OCI-LY1 (cell line): ENCODE data around the gene TAS2R20.

Experiments
- H2AFZ ChIP-seq: fragments of 200-600 bp; sonication (generic), shearing (Covaris generic); 2 replicates; pipeline ENCODE4 v1.6.0; 2014; ENCODE audit warnings: antibody characterized with exemption, mild to moderate bottlenecking, low read length
- H3F3A ChIP-seq: fragments of 200-600 bp; sonication (generic), shearing (Covaris generic); 2 replicates; pipeline ENCODE4 v1.6.0; 2014; ENCODE audit warnings: mild to moderate bottlenecking, antibody characterized with exemption, low read length, moderate library complexity; ENCODE audit not compliant: insufficient read depth
- H3K27ac ChIP-seq: fragments of 200-600 bp; sonication (generic); 2 replicates; pipeline ENCODE4 v1.5.1; 2014; ENCODE audit warnings: low read length, mixed run types, mild to moderate bottlenecking, low read depth; ENCODE audit not compliant: poor library complexity, severe bottlenecking
- H3K27me3 ChIP-seq: fragments of 200-600 bp; sonication (generic); 2 replicates; pipeline ENCODE4 v1.6.0; 2014; ENCODE audit warnings: antibody characterized with exemption, mild to moderate bottlenecking, low read length, moderate library complexity; ENCODE audit not compliant: insufficient read depth
- H3K36me3 ChIP-seq: fragments of 200-600 bp; sonication (generic); 2 replicates; pipeline ENCODE4 v1.6.1; 2014; ENCODE audit warnings: mild to moderate bottlenecking, antibody characterized with exemption, low read length, moderate library complexity, mixed read lengths; ENCODE audit not compliant: insufficient read depth
- H3K4me1 ChIP-seq: fragments of 200-600 bp; sonication (generic); 2 replicates; pipeline ENCODE4 v1.5.1; 2014; ENCODE audit warnings: mild to moderate bottlenecking, low read length, moderate library complexity; ENCODE audit not compliant: insufficient read depth, severe bottlenecking
- H3K4me2 ChIP-seq: fragments of 200-600 bp; sonication (generic), shearing (Covaris generic); 2 replicates; pipeline ENCODE4 v1.6.1; 2014; ENCODE audit warnings: low read length
- H3K4me3 ChIP-seq: fragments of 200-600 bp; sonication (generic); 2 replicates; pipeline ENCODE4 v1.5.1; 2014; ENCODE audit warnings: low read length, low read depth, mild to moderate bottlenecking, mixed read lengths; ENCODE audit not compliant: poor library complexity, severe bottlenecking
- H3K79me2 ChIP-seq: fragments of 200-600 bp; shearing (Covaris generic); 2 replicates; pipeline ENCODE4 v1.6.1; 2016; ENCODE audit warnings: mixed run types, low read length, mixed read lengths; ENCODE audit not compliant: insufficient read depth
- H3K9ac ChIP-seq: fragments of 200-600 bp; sonication (generic), shearing (Covaris generic); 2 replicates; pipeline ENCODE4 v1.6.1; 2014; ENCODE audit warnings: mild to moderate bottlenecking, low read length, mixed read lengths
- H3K9me2 ChIP-seq: fragments of 200-600 bp; sonication (generic), shearing (Covaris generic); 2 replicates; pipeline ENCODE4 v1.6.1; 2014; ENCODE audit warnings: low read depth, mild to moderate bottlenecking, low read length, mixed read lengths
- H3K9me3 ChIP-seq: fragments of 200-600 bp; shearing (Covaris generic); 2 replicates; pipeline ENCODE4 v1.6.1; 2014; ENCODE audit warnings: low read length, mixed read lengths
- H4K20me1 ChIP-seq: fragments of 200-600 bp; sonication (generic), shearing (Covaris generic); 2 replicates; pipeline ENCODE4 v1.6.0; 2016; ENCODE audit warnings: mild to moderate bottlenecking, low read length; ENCODE audit not compliant: insufficient read depth
- EZH2 ChIP-seq: fragments of 200-600 bp; sonication (generic), shearing (Covaris generic); IDR thresholded peaks from 2 replicates; pipeline ENCODE4 v1.8.0; 2017; ENCODE audit warnings: borderline replicate concordance, mixed run types, mild to moderate bottlenecking, antibody characterized with exemption, low read length, moderate library complexity, mixed read lengths
- TF ChIP-seq, protein P1 (sequence below): fragments of 200-600 bp; sonication (generic), shearing (Covaris generic); IDR thresholded peaks from 2 replicates; pipeline ENCODE4 v1.5.1; 2017; ENCODE audit warnings: mild to moderate bottlenecking, antibody characterized with exemption, low read length, moderate library complexity, mixed read lengths

Gene TAS2R20

DNA sequence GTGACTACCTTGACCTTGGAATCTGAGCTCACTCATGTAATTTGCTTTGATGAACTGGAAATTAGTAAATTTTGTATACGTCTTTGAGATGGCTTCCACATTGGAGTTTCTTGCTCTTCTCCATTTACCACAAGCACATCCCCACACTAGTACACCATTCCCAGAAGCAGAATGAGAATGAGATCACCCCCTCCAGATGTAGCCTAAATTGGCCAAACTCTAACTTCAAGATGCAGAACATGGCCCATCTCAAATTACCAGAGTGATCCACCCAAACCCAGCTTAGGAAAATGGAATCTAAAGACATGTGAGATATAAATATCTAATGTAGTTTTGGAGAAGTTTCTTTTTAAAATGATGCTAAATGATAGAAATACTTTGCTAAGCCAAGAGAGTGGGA, 9.5 kb upstream of the TAS2R20 start:
- Histone ChIP-seq H3K9ac (no peak overlapping the region), H3K4me3 (no peak overlapping the region), H3K4me2 (no peak overlapping the region), H3K27me3 (no peaks in the 10 kb centered on the region), H3F3A (no peaks in the 10 kb centered on the region), H3K9me2 (no peaks in the 10 kb centered on the region), H3K27ac (no peak overlapping the region), H3K4me1 (no peaks in the 10 kb centered on the region), H4K20me1 (no peaks in the 10 kb centered on the region), H2AFZ (no peak overlapping the region), H3K9me3 (no peaks in the 10 kb centered on the region), H3K36me3 (no peaks in the 10 kb centered on the region), H3K79me2 (no peaks in the 10 kb centered on the region)
- TF ChIP-seq EZH2 = no peak
- TF ChIP-seq, protein P1, sequence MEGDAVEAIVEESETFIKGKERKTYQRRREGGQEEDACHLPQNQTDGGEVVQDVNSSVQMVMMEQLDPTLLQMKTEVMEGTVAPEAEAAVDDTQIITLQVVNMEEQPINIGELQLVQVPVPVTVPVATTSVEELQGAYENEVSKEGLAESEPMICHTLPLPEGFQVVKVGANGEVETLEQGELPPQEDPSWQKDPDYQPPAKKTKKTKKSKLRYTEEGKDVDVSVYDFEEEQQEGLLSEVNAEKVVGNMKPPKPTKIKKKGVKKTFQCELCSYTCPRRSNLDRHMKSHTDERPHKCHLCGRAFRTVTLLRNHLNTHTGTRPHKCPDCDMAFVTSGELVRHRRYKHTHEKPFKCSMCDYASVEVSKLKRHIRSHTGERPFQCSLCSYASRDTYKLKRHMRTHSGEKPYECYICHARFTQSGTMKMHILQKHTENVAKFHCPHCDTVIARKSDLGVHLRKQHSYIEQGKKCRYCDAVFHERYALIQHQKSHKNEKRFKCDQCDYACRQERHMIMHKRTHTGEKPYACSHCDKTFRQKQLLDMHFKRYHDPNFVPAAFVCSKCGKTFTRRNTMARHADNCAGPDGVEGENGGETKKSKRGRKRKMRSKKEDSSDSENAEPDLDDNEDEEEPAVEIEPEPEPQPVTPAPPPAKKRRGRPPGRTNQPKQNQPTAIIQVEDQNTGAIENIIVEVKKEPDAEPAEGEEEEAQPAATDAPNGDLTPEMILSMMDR = no peak

DNA sequence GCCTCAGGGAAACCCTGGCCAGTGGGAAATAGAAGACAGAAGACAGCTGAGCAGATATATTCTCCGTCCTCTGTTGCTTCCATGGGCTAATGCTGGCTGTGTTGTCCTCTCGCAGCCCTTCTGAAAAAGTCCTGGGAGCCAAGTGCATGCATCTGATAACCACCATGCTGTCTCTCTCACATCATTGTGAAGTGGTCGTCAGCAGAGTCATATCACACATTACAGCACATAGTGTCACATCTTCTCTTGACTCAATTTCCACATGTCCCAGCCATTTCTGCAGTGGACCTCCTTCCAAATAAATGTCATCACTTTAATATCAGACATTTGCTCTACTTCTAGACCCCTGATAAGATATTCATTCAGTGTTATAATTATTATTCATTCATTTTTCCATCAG, 3.8 kb downstream of the TAS2R20 start:
- TF ChIP-seq, protein P1 = no peak
- TF ChIP-seq EZH2 = no peak
- Histone ChIP-seq H3F3A (no peaks in the 10 kb centered on the region), H3K79me2 (no peaks in the 10 kb centered on the region), H3K36me3 (peaks cover 11% of the 10 kb centered on the region; the same call in 1 of the 2 replicates), H3K9ac (no peak overlapping the region), H3K9me3 (no peaks in the 10 kb centered on the region), H3K4me2 (no peak overlapping the region), H2AFZ (no peak overlapping the region), H4K20me1 (no peaks in the 10 kb centered on the region), H3K4me3 (no peak overlapping the region), H3K27me3 (no peaks in the 10 kb centered on the region), H3K27ac (no peak overlapping the region), H3K9me2 (no peaks in the 10 kb centered on the region), H3K4me1 (no peaks in the 10 kb centered on the region)

DNA sequence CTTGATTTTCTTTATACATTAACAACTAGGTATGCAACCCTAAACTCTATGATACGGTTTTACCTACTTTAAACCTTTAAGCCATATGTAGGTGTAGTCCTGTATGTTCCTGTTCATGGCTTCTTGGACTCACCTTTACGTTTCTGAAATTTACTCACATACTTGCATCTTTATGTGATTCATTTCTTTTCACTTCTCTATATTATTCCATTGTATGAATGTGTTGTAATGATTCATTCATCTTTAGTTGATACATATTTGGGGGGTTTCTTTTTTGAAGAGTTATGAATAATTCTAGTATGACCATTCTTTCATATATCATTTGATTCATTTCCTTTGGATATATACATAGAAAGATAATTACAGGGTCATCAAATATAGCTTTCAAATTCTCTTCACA, 9.0 kb downstream of the TAS2R20 start:
- Histone ChIP-seq H3K4me2 (no peak overlapping the region), H3K79me2 (no peaks in the 10 kb centered on the region), H3F3A (no peaks in the 10 kb centered on the region), H3K9me3 (no peaks in the 10 kb centered on the region), H3K9me2 (no peaks in the 10 kb centered on the region), H3K4me3 (no peak overlapping the region), H3K27me3 (no peaks in the 10 kb centered on the region), H3K4me1 (no peaks in the 10 kb centered on the region), H3K9ac (no peak overlapping the region), H3K27ac (no peak overlapping the region), H3K36me3 (peaks cover 8% of the 10 kb centered on the region; the same call in 1 of the 2 replicates), H2AFZ (no peak overlapping the region), H4K20me1 (no peaks in the 10 kb centered on the region)
- no peak for TF ChIP-seq EZH2
- TF ChIP-seq, protein P1 = no peak
